HG02610 (cell line): ENCODE measurements around the gene RAPGEF2.
"Not testable (repeated sequence)": the region's sequence is repeated elsewhere in the genome, so short reads cannot be mapped to it uniquely, and the experiment has no call there.

Experiments
- ATAC-seq: cut with Tn5 transposase; IDR thresholded peaks from one replicate; pipeline ENCODE4 v1.9.1; 2021; ENCODE audit warnings: mild to moderate bottlenecking, moderate library complexity; ENCODE audit not compliant: unreplicated experiment

The RAPGEF2 gene

GRCh38 chr4:159158083-159158617 is 55.3 kb downstream of the RAPGEF2 start:
- ATAC-seq, result no peak

DNA sequence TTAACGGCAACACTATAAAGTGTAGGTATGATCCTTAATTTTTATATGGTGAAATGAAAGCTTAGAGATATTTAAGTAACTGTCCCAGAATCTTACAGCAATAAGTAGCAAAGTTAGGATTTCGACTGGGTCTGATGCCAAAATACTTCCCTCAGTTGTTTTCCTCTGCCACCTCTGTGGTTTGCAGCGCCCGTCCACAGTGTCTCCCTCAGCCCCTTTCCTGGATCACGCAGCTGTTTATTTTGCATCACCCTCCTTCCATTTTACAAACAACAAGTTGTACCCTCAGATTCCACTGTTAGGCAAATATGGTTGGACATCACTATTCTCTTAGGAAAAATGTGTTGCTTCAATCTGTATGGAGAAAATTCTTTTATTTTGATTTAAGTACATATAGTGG is 56.1 kb downstream of the RAPGEF2 start:
- ATAC-seq, result no peak

DNA sequence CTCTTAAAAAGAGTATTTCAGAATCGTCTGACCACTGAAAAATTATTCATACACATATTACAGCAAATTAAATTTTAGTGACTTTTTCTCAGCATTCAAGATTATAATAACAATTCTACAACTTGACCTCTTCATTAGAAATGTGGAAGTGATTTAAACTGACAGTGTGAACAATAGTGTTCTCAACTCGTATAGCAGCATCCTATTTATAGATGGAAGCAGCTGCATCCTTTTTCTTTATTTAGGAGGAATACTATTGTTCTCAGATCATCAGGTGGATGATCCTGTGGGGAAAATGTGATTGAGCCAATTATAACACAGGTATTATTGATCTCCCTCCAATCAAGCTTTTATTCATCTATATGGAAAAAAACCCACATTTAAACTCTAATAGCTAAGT is 56.7 kb downstream of the RAPGEF2 start:
- no peak for ATAC-seq

DNA sequence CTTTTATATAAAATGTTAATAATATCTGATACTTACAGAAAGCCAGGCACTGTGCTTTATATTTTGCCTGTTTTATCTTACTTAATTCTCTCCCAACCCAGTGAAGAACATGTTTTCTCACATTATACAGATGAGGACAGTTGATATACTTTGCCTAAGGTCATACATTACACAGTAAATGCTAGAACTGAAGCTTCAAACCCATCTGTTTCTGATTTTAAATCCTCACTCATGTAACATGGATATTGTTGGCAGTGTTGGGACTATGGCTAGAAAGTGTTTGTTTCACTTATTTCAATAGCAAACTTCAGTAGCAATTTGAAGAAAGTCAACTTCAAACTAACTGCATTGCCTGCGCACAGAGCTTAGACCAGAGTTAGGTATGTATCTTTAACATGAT is 57.4 kb downstream of the RAPGEF2 start:
- no peak for ATAC-seq

GRCh38 chr4:159161436-159161835 is 58.6 kb downstream of the RAPGEF2 start:
- ATAC-seq, result not testable (repeated sequence)

DNA sequence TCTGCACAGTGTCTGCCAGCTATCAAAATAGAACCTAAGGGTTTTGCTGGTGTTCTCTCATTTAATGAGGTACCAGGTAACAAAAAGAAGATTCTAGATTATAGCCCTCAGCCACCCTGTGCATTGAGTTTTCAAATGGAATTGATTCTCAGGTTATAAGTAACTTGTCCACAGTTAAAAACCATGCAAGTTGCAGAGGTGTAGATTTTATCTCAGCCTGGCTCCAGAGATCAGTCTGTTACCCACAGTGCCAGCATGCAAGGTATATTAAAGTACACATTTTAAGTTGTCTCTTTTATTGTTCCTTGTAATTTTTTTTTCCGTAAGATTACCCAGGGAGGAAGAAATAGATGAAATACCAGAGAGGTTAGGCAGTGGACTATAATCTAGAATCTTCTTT is 59.7 kb downstream of the RAPGEF2 start:
- no peak for ATAC-seq

DNA sequence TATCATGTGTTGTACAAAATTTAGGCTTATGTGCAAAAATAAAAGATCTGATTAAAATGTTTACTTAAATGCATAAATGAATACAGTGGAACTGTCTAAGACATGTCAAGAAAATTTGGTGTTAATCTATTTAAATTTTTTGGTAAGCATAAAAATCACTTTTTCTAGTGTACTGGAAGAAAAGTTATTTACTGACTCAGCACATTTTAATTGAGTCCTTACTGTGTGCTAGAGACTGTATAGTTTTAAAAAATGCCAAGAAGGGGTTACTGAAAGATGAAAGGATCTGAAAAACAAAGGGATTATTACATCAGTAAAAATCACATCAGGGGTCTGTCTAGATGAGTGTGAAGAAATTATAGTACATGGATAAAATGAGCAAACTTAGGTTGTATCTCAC is 60.6 kb downstream of the RAPGEF2 start:
- ATAC-seq, result no peak

DNA sequence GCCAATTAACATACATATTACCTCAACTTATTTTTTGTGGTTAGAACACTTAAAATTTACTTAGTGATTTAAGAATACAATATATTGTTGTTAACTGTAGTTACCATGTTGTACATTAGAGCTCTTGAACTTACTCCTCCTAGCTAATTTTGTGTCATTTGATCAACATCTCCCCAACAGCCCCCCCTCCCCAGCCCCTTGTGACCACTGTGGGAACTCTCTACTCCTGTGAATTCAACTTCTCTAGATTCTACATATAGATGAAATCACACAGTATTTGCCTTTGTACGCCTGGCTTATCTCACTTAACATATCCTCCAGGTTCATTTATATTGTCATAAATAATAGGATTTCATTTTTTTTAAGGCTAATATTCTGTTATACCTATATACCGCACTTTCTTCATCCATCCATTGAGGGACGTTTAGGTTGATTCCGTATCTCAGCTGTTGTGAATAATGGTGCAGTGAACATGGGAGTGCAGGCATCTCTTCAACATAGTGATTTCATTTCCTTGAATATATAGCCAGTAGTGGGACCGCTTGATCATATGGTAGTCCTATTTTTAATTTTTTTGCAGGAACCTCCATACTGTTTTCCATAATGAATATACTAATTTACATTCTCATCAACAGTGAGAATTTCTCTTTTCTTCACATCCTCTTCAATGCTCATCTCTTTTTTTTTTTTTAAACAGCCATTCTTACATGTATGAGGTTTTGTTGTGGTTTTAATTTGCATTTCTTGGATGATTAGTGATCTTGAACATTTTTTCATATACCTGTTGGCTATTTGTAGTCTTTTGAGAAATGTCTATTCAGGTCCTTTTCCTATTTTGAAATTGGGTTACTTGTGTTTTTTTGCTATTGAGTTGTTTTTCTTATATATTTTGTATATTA is 66.8 kb downstream of the RAPGEF2 start:
- ATAC-seq, result peak; percentile 57

GRCh38 chr4:159171287-159171686 is 68.4 kb downstream of the RAPGEF2 start:
- peak; percentile 54 for ATAC-seq

DNA sequence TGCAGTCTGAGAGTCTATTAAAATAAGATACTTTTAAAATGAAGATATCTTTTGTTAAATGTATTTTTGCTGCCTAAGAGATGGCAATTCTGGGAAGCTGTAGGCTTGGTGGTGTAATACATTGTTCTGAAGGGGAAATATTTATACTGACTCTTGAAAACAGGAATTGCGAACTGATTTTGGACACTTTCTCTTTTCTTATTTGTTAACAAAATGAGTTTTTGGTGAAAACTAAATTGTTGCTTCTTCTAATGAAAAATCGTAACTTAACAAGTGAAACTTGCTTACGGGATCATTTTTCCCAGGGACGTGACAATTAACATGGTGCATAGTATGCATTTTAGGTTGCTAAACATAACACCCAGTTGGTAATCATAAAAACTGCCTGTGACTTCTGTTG is 71.0 kb downstream of the RAPGEF2 start:
- ATAC-seq, result no peak

GRCh38 chr4:159174645-159175084 is 71.8 kb downstream of the RAPGEF2 start:
- ATAC-seq, result no peak

DNA sequence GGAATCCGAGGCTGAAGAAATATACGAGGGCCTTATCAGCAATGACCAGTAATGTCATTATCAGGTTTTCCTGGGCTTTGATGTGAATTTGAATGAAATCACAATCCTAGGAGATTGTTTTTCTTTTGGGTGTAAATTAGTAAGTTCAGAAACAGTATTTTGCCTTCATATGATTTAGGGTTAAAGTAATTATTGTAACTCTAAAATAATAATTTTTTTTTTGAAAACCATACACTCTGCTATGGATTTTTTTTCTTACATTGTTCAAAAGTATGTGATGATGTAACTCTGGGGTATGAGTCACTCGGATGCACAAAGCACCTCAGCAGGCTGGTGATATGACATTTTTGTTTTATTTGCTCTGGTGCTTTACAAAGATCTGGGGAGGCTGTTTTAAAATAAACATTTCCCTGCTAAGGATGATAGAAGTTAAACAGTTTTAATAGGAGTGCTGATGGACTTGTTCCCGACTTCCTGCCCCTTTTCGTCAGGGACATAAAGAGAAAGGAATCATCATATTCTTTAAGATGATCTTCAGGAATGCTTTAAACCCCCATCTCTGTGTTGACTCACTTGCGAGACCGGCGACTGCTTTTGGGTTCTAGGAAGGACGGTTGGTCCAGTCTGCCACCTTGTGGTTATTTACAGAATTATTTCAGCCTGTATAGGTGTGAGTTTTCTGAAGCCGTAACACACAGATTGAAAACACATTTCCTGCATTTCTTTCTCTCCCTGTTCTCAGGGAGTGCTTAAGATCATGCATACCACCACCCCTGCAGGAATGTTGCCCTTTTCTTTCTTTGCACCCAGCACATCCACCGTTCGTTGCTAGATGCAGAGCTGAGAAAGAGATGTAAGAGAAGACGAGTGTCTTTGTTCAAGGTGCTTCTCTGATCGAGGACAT is 72.5 kb downstream of the RAPGEF2 start:
- ATAC-seq, result peak; percentile 50

GRCh38 chr4:159175989-159176375 is 73.1 kb downstream of the RAPGEF2 start:
- no peak for ATAC-seq

DNA sequence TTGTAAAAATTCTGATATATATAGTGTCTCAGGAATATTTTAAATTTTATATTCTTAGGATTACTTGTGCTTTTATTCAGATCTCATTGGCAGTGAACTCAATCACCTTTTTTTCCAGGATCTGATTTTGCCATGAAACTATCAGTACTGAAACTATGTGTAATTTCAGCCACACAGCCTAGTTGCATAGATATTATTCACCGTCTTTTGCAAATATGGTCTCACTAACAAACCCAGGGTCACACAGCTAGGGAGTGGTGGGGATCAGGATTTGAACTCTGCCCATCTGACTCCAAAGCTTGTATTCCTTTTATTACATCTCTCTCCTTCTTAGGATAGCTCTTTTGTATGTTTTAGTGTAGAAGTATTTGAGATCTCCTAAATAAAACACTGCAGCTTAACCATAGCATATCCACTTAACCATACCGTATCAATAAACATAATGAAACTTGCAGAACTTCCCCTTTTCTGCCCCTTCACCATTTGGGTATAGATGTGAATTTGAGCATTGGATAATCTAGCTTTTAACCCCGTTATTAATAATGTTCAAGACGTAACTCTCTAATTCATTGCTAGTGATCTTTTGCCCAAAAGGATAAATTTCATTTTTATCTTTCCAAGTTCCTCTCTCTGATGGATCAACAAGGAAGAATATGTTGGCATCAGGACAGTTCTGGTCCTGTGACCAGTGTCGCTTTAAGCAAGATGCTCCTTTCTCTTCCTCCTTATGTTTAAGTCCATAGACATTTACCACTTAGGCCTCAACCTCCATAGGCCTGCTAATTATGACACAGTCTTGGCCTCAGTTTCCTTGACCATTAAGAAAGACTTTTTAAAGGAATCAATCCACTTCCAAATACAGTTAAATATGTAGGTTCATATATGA is 74.6 kb downstream of the RAPGEF2 start:
- ATAC-seq, result peak; percentile 50

DNA sequence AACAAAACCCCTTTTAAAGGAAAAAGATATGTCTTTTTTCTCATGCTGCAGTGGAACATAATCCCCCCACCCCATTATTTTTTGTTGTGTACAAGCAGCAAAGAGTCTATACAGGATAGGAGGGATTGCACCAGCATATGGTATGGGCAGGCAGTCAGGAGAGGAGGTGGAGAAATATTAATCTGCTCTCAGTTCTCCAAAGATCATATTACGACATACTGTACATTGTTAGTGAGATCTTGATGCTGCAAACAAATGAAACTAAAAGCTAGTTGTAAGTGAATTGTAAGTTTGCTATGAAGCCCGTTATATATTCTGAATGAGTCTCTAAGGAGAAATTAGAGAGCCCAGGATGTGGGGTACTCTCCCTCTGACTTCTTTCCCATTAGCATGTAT is 75.3 kb downstream of the RAPGEF2 start:
- peak; percentile 13 for ATAC-seq

DNA sequence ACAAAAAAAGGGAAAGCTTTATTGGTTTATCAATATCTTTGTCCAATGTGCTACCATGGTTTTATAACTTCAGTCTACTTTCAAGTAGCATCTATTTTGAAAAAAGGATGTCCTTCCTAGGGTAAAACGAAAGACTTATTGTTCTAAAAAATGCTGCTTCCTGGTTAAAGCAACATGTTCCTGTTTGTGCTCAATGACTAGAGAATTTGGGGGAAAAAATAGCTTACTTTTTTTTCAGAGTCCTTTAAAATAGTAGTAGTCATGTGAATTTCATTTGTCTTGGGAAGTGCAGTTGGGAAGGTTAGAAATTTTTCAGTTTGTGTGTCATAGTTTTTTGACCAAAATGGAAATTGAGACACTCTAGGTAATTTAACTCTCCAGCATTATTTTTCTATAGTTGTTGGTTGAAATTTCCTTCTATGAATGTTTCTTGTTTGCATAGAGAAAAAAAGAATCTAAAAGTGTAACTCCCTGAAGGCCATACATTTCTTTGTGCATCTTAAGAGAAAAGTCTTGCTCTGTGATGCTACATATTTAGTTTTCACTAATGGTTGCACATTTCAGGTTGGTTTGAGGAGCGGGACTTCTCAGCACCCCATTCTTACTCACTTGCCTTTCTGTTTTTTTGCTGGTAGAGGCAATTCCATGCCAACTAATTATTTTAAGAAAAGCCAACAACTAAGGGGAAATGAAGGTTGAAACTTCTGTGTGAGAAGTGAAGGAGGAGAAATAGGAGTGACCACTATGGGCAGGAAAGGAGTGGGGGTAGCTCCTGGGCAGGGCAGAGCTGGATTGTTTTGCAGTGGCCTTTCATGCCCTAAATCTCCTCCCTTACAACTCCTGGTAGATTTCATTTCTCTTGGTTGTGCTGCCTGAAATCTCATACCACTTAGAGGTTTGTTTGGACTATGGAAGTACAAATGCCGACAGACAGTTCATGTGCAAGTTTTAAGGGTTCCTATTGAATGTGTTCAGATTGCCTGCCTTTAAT is 76.4 kb downstream of the RAPGEF2 start:
- ATAC-seq, result no peak

DNA sequence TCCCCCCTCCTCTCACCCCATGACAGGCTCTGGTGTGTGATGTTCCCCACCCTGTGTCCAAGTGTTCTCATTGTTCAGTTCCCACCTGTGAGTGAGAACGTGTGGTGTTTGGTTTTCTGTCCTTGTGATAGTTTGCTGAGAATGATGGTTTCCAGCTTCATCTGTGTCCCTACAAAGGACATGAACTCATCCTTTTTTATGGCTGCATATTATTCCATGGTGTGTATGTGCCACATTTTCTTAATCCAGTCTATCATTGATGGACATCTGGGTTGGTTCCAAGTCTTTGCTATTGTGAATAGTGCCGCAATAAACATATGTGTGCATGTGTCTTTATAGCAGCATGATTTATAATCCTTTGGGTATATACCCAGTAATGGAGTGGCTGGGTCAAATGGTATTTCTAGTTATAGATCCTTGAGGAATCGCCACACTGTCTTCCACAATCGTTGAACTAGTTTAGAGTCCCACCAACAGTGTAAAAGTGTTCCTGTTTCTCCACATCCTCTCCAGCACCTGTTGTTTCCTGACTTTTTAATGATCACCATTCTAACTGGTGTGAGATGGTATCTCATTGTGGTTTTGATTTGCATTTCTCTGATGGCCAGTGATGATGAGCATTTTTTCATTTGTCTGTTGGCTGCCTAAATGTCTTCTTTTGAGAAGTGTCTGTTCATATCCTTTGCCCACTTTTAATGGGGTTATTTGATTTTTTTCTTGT is 81.2 kb downstream of the RAPGEF2 start:
- not testable (repeated sequence) for ATAC-seq

- peak; percentile 71 for ATAC-seq
Measured at GRCh38 chr4:159185591-159186023, 82.7 kb downstream of the RAPGEF2 start.

DNA sequence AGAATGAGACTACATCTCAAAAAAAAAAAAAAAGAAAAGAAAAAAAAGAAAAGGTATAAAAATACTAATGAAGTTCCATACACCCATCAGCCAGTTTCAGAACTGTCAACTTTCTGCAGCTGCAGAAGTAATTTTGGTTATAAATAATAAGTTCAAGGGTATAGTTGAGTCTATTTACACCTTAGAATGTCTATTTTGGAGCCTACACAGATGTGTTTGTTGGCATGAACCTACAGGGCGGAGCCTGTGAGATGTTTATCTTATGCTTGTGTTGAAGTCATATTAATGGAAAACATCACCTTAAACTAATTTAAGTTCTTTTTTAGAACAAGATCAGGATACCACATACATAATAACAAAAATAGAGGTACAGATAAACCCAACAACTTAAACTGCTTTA is 85.8 kb downstream of the RAPGEF2 start:
- no peak for ATAC-seq
